Ammon's horn (tissue), 1 donor: ENCODE measurements around the gene JADE3.
"Not testable (repeated sequence)": the region's sequence is repeated elsewhere in the genome, so short reads cannot be mapped to it uniquely, and the experiment has no call there.

Experiments used
- DNase-seq: peaks from one replicate; pipeline ENCODE4 v3.0.0-alpha.2; 2016; ENCODE audit warnings: low spot score

Gene JADE3

DNA sequence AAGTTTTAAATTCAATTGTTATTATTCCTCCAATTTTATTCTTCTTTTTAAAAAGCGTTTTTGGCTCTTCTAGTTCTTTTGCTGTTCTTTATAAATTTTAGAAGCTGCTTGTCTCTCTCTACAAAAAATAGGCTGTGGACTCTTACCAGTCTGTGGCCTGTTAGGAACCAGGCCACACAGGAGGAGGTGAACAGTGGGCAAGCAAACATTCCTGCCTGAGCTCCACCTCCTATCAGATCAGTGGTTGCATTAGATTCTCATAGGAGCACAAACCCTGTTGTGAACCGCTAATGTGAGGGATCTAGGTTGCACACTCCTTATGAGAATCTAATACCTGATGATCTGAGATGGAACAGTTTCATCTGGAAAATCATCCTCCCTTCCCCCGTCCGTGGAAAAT, 23.1 kb downstream of the JADE3 start:
- no peak for DNase-seq

DNA sequence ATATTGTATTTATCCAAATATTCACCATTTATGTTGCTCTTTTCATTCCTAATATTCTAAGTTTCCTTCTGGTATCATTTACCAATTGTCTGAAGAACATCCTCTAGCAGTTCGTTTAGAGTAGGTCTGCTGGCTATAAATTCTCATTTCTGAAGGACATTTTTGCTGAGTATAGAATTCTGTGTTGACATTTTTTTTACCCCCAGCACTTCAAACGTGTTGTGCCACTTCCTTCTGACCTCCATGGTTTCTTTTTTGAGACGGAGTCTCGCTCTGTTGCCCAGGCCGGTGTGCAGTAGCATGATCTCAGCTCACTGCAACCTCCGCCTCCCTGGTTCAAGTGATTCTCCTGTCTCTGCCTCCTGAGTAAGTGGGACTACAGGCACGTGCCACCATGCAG, 26.4 kb downstream of the JADE3 start:
- no peak for DNase-seq

DNA sequence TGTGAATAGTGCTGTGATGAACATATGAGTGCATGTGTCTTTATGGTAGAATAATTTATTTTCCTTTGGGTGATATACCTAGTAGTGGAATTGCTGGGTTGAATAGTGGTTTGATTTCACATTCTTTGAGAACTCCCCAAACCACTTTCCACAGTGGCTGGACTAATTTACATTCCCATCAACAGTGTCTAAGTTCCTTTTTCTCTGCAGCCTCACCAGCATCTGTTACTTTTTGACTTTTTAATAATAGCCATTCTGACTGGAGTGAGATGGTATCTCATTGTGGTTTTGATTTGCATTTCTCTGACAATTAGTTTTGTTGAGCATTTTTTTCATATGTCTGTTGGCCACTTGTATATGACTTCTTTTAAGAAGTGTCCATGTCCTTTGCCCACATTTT, 29.1 kb downstream of the JADE3 start:
- DNase-seq: no peak

GRCh38 chrX:46953137-46953527, 40.9 kb downstream of the JADE3 start:
- no peak for DNase-seq

- peak; percentile 17 for DNase-seq
These were observed 41.4 kb downstream of the JADE3 start for GRCh38 chrX:46953597-46953996.

DNA sequence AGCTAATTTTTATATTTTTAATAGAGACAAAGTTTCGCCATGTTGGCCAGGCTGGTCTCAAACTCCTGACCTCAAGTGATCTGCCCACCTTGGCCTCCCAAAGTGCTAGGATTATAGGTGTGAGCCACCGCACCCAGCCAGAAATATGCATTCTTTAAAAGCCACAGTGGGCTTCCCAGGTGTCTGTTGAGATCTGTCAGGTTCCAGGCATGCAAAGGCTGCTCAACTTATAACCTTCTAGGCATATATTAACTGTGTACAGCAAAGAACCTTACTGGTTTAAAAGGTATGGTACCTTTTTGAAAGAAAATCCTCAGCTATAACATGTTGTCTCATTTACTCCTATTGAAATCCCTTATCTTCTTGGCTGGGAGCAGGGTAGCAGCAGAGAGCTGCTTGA, 42.5 kb downstream of the JADE3 start:
- DNase-seq: no peak

DNA sequence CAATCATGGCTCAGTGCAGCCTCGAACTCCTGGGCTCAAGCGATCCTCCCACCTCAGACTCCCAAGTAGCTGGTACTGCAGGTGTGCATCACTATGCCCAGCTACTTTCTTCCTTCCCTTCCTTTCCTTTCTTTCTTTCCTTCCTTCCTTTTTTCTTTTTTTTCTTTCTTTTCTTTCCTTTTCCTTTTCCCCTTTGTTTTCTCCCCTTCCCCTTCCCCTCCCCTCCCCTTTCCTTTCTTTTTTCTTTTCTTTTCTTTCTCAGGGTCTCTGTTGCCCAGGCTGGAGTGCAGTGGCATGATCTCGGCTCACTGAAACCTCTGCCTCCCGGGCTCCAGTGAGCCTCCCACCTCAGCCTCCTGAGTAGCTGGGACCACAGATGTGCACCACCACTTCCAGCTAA, 44.4 kb downstream of the JADE3 start:
- not testable (repeated sequence) for DNase-seq

DNA sequence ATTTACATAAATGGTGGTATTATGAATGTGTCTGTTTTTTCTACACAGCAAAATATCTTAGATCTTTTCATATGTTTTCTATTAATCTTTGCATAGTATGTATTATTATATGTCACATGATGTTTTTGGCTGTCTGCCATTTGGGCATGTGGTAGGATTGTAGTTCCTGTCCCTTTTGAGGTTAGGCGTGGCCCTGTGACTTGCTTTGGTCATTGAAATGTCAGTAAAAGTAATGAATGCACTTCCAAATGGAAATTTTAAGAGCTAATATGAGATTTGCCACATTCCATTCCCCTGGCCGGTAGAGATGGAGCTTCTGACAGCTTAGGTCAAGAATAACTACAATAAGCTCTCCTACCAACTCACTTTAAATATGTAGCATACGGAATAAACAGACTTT, 45.1 kb downstream of the JADE3 start:
- no peak for DNase-seq

DNA sequence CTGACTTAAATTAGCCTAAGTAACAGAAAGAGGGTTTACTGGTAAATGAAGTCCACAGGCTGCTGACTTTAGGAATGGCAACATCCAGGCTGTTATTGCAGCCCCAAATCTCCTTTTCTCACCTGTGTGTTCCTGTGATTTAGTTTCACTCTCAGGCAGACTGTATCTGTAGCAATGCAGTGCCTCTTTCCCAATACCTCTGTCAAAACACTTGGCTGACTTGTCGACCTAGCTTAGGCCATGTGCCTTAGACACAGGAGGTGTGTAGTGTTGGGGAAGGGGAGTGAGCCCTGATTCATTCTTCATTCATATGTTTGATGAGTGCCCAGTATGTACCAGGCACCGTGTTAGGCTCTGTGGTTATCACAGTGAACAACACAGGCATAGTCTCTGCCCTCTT, 46.9 kb downstream of the JADE3 start:
- DNase-seq: no peak

- no peak for DNase-seq
These were observed 47.9 kb downstream of the JADE3 start for GRCh38 chrX:46959985-46960700.

- no peak for DNase-seq
These were observed 48.9 kb downstream of the JADE3 start for GRCh38 chrX:46961097-46961496.

DNA sequence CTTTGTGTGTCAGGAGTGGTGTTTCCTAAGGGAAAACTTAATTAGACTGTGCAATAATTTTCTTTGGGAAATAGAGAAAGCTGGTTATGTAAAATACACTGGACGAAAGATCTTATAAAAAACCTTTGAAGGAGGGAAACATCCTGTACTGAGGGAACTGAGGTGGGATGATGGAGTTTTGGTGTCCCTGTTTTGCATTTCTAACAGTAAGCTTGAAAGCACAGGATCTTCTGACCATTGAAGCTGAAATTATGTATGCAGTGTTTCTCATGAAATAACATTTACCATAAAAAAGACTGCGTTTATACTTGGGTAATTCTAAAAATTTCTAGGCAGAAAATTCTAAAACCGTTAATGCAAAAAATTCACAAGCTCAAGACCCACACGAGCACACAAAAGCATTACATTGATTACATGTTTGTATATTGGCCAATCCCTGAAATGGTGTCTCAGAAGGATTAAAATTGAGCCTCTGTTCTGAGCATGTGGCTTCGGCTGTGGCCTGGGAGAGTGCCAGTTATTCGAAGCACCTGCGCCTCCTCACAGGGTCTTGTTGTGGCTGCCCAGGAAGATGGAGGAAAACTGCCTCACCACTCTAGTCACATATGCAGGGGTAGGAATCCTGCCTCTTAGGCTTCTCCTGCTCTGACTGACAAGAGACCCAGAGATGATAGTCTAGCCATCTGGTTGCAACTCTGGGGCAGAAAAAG, 49.5 kb downstream of the JADE3 start:
- DNase-seq: peak; percentile 13

DNA sequence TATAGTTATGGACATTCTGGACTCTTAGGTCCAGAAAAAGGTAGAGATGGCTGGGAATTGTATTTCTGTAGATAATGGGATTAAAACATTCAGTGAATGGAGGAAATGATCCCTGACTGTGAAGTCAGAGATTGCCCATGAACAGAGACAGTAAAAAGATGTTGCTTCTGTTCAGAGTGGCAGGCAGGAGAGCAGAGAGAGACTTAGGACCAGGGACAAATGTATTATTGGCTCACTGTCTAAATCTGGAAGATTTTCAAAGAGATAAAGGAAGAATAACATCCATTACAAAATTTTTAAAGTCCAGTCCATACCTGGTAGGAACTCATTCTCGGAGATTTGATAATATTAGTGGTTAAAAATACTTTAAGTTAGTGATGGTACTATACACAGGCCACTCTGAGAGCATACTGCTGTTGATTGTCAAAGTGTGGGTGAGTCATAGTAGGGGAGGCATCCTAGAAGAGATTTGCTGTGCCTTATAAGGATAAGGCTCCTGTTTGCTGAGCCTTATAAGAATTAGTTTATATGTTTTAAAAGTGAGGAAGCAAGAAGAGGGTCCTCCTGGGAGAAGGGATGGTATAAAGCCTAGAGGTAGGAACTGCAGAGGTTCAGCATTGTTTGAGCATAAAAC, 53.0 kb downstream of the JADE3 start:
- no peak for DNase-seq

GRCh38 chrX:46967547-46967946, 55.3 kb downstream of the JADE3 start:
- DNase-seq: no peak

DNA sequence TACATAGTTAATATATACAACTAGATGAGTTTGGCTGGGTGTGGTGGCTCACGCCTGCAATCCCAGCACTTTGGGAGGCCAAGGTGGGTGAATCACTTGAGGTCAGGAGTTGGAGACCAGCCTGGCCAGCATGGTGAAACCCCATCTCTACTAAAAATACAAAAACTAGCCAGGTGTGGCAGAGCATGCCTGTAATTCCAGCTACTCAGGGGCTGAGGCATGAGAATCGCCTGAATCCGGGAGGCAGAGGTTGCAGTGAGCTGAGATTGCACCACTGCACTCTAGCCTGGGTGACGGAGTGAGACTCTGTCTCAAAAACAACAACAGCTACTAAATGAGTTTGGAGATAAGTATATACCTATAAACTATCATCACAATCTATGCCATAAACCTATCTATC, 64.8 kb downstream of the JADE3 start:
- not testable (repeated sequence) for DNase-seq

DNA sequence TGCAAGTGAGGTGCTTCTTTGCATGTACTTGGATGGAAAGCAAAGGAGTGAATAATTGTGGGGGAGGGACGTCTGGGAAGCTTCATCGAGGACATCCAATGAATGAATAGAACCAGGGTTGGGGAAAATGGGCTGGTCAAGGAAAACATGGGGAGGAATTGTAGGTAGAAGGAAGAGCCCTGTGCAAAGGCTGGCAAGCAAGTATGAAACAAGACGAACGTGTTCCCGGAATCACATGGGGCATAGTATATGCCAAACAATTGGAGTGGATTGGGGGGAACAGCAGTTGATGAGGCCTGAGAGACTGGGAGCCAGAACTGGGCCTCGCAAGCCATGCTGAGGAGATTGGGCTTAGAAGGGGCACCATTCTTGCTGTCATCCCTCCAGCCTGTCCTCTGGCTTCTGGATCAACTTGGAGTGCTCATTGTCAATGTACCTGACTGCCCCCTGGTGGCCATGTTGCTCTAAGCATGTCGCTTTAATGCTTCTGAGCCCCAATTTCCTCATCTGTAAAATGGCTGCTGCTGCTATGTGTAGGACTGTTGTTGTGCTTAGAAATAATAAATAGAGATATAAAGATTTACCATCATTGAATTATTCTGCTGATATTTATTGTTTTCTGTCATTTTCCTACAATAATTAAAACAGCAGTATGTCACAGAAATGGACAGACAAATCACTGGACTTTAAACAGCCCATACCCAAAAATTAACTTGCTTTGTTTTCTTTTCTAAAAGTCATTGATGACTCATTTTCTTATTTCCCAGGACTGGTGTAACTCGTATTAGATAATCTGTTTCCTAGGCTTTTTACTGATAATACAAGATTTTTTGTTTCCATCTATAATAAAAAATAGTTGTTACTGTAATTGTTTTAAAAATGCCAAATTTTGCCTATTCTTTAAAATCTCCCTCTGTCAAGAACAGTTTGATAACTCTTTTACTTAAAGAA, 66.4 kb downstream of the JADE3 start:
- DNase-seq: peak; percentile 39

DNA sequence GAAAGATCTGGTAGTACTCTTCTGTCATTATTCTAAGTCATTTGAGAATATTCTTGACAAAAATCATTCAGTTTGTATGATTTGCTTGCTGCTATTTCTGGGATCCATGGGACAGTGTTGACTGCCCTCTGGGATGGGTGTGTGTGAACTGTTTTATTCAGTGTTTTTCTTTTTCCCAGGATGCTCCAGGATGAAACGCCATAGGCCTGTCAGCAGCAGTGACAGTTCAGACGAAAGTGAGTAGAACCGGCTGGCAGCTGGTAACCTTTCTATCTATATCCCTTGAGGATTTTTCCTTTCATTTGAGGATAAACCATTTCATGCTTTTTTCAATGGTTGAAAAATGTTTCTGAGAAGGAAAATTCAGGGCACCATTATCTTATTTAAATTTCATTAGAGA, 72.5 kb downstream of the JADE3 start:
- DNase-seq: no peak

GRCh38 chrX:46989548-46989947, 77.3 kb downstream of the JADE3 start:
- no peak for DNase-seq

GRCh38 chrX:46991664-46992063, 79.4 kb downstream of the JADE3 start:
- DNase-seq: no peak

- DNase-seq: no peak
These were observed 79.8 kb downstream of the JADE3 start for GRCh38 chrX:46992070-46992469.

DNA sequence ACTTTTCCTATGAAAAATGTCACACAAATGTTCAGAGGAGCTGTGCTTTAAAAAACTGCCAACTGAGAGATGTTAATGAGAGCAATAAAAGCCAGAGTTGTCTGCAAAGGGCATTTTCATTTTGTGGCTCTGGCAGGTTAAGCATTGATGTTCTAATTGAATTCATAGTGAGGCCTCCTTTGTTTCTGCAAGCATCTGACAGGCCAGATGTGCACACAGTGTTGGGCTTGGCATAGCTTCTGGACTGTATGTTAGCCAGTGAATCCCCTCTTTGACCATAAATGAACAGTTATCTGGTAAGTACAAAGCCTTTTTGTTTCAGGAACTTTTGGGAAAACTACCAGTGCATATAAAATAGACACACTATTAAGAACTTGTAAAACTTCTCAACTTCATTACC, 81.9 kb downstream of the JADE3 start:
- peak; percentile 84 for DNase-seq

DNA sequence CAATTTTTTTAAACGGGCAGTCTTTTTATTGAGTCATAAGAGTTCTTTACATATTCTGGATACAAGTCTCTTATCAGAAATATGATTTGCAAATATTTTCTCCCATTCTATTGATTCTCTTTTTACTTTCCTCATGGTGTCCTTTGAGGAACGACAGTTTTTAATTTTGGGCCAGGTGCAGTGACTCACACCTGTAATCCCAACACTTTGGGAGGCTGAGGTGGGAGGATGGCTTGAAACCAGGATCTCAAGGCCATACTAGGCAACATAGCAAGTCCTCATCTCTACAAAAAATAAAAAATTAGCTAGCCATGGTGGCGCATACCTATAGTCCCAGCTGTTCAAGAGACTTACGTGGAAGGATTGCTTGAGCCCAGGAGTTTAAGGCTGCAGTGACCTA, 99.9 kb downstream of the JADE3 start:
- DNase-seq: no peak
